GM21515 (cell line): ENCODE data around the gene CLPX.
"Not testable (repeated sequence)": the region's sequence is repeated elsewhere in the genome, so short reads cannot be mapped to it uniquely, and the experiment has no call there.

Experiments used
- ATAC-seq: cut with Tn5 transposase; IDR thresholded peaks from one replicate; pipeline ENCODE4 v1.9.1; 2021; ENCODE audit not compliant: unreplicated experiment

The CLPX gene

GRCh38 chr15:65184868-65185717 is at the start of gene CLPX:
Gene CLPX (minus strand): TSS chr15:65185342. CDS start chr15:65185153, 189 bp downstream.
- ATAC-seq = peak; percentile 78

- ATAC-seq = no peak
Measured at GRCh38 chr15:65233696-65234095, 48.6 kb upstream of the CLPX start.

- ATAC-seq = no peak
Measured at GRCh38 chr15:65232520-65232919, 47.4 kb upstream of the CLPX start.

GRCh38 chr15:65231306-65231705 is 46.2 kb upstream of the CLPX start:
- no peak for ATAC-seq

GRCh38 chr15:65226901-65227300 is 41.8 kb upstream of the CLPX start:
- not testable (repeated sequence) for ATAC-seq

- ATAC-seq = no peak
Measured at GRCh38 chr15:65226221-65226620, 41.1 kb upstream of the CLPX start.

- no peak for ATAC-seq
Measured at GRCh38 chr15:65223996-65224395, 38.9 kb upstream of the CLPX start.

GRCh38 chr15:65222891-65223290 is 37.7 kb upstream of the CLPX start:
- ATAC-seq = no peak

- ATAC-seq = no peak
Measured at GRCh38 chr15:65221697-65222096, 36.6 kb upstream of the CLPX start.

- ATAC-seq = no peak
Measured at GRCh38 chr15:65219137-65219536, 34.0 kb upstream of the CLPX start.

- no peak for ATAC-seq
Measured at GRCh38 chr15:65217526-65218482, 32.7 kb upstream of the CLPX start.

GRCh38 chr15:65215496-65215895 is 30.4 kb upstream of the CLPX start:
- ATAC-seq = no peak

GRCh38 chr15:65214010-65214409 is 28.9 kb upstream of the CLPX start:
- no peak for ATAC-seq

- ATAC-seq = no peak
Measured at GRCh38 chr15:65213241-65213640, 28.1 kb upstream of the CLPX start.

GRCh38 chr15:65212097-65212496 is 27.0 kb upstream of the CLPX start:
- no peak for ATAC-seq

GRCh38 chr15:65211482-65211982 is 26.4 kb upstream of the CLPX start:
- ATAC-seq = no peak

- no peak for ATAC-seq
Measured at GRCh38 chr15:65210770-65211481, 25.8 kb upstream of the CLPX start, which contains the start of gene CILP. Gene CILP (minus strand): TSS chr15:65211473. CDS start chr15:65209755, 1,718 bp downstream.

- no peak for ATAC-seq
Measured at GRCh38 chr15:65209701-65210643, 24.8 kb upstream of the CLPX start.

GRCh38 chr15:65208647-65209046 is 23.5 kb upstream of the CLPX start:
- no peak for ATAC-seq
